Measurements from ENCODE around the gene ZBTB8A. TPM values are rescaled to one million over a fixed set of nuclear protein-coding genes. Genes with fewer than 3 reads are reported as not detected.
A peak's percentile ranks its signal among the peaks of the same experiment; 100 is the strongest.

ZBTB8A gene
- total and polyA plus RNA-seq, 2 of the 13 experiments (the other 11 are each of a cell fraction or from before 2014, with no cell fraction given): 1.3 to 3.7 TPM

GRCh38 chr1:32500387-32501209 is 38.6 kb upstream of the ZBTB8A start (continued):
- TF ChIP-seq RFX5 (IDR thresholded peaks at IDR 0.05; ENCODE audit: low read depth, low read length) (no peak), RXRB (CRISPR knock-in tag; IDR thresholded peaks at IDR 0.05; ENCODE audit: borderline replicate concordance) (no peak), PTBP1 (IDR thresholded peaks at IDR 0.05; ENCODE audit: low read depth, low read length, poor library complexity, severe bottlenecking) (no peak), ASH2L (IDR thresholded peaks at IDR 0.05; ENCODE audit: insufficient read length, low read depth, low read length) (no peak), ZFX (CRISPR knock-in tag; IDR thresholded peaks at IDR 0.05; ENCODE audit: low read depth) (peak; percentile 62), ZNF574 (CRISPR knock-in tag; IDR thresholded peaks at IDR 0.05) (peak; percentile 47; the same call in 1 of the 2 replicates), JDP2 (CRISPR knock-in tag; IDR thresholded peaks at IDR 0.05; ENCODE audit: borderline replicate concordance) (no peak), SMC3 (IDR thresholded peaks at IDR 0.05; ENCODE audit: low read length) (no peak), ZNF101 (CRISPR knock-in tag; IDR thresholded peaks at IDR 0.05; ENCODE audit: borderline replicate concordance, low read depth) (no peak), PAX8 (CRISPR knock-in tag; IDR thresholded peaks at IDR 0.05; ENCODE audit: borderline replicate concordance) (no peak), ZNF205 (CRISPR knock-in tag; IDR thresholded peaks at IDR 0.05) (no peak), HDAC2 (CRISPR knock-in tag; IDR thresholded peaks at IDR 0.05) (no peak), ZNF646 (CRISPR knock-in tag; IDR thresholded peaks at IDR 0.05) (no peak), ZNF776 (CRISPR knock-in tag; IDR thresholded peaks at IDR 0.05) (peak; percentile 78; the same call in 1 of the 2 replicates), ZNF607 (CRISPR knock-in tag; IDR thresholded peaks at IDR 0.05; ENCODE audit: borderline replicate concordance) (0 out of 2 replicates have a peak, but pooled peaks have one; percentile 20), ZBTB25 (CRISPR knock-in tag; IDR thresholded peaks at IDR 0.05) (no peak), FOSL1 (CRISPR knock-in tag; IDR thresholded peaks at IDR 0.05; ENCODE audit: borderline replicate concordance) (no peak), YEATS4 (CRISPR knock-in tag; IDR thresholded peaks at IDR 0.05; ENCODE audit: borderline replicate concordance) (peak; percentile 58), CBFB (CRISPR knock-in tag; IDR thresholded peaks at IDR 0.05) (no peak)

Data from HepG2 (cell line).